NCI-H2196 treated with DMSO at 0.1 percent for 48 hours (cell line): Measurements from ENCODE around the gene NCOR2.

Experiments used
- DNase-seq: peaks from one replicate; lab custom pipeline; 2025; ENCODE audit not compliant: unreplicated experiment; lab: John Stamatoyannopoulos, UW

The NCOR2 gene

GRCh38 chr12:124566997-124567672, at the start of gene NCOR2:
Gene NCOR2 (minus strand): TSS chr12:124567612. CDS start chr12:124495251, 72,361 bp downstream.
- DNase-seq, result no peak

GRCh38 chr12:124616394-124617221, 49.2 kb upstream of the NCOR2 start:
- DNase-seq, result no peak

GRCh38 chr12:124614512-124615292, 47.3 kb upstream of the NCOR2 start:
- no peak for DNase-seq

GRCh38 chr12:124613151-124613585, 45.8 kb upstream of the NCOR2 start:
- DNase-seq, result no peak

- DNase-seq, result no peak
Observed at GRCh38 chr12:124612410-124612680, 44.9 kb upstream of the NCOR2 start.

- DNase-seq, result no peak
Observed at GRCh38 chr12:124611559-124612409, 44.4 kb upstream of the NCOR2 start.

GRCh38 chr12:124610629-124611558, 43.5 kb upstream of the NCOR2 start:
- no peak for DNase-seq

- no peak for DNase-seq
Observed at GRCh38 chr12:124610021-124610612, 42.7 kb upstream of the NCOR2 start.

- DNase-seq, result peak; percentile 83
Observed at GRCh38 chr12:124609041-124609989, 41.9 kb upstream of the NCOR2 start.

- no peak for DNase-seq
Observed at GRCh38 chr12:124608450-124608870, 41.0 kb upstream of the NCOR2 start.

- DNase-seq, result no peak
Observed at GRCh38 chr12:124607681-124608425, 40.4 kb upstream of the NCOR2 start.

- no peak for DNase-seq
Observed at GRCh38 chr12:124605883-124606774, 38.7 kb upstream of the NCOR2 start.

GRCh38 chr12:124605150-124605882, 37.9 kb upstream of the NCOR2 start:
- DNase-seq, result no peak

GRCh38 chr12:124604264-124604680, 36.9 kb upstream of the NCOR2 start:
- DNase-seq, result no peak

GRCh38 chr12:124603831-124604251, 36.4 kb upstream of the NCOR2 start:
- no peak for DNase-seq

- DNase-seq, result no peak
Observed at GRCh38 chr12:124603100-124603541, 35.7 kb upstream of the NCOR2 start.
